Esophagus squamous epithelium (tissue), 5 donors: ENCODE measurements around the gene C1QTNF1. TPM values are rescaled to one million over a fixed set of nuclear protein-coding genes. Genes with fewer than 3 reads are reported as not detected.

ENCODE experiments used
- DNase-seq: peaks from one replicate; lab custom pipeline; 2025; lab: John Stamatoyannopoulos, UW
- H3K27ac ChIP-seq, 4 donors: fragments of 200-600 bp; sonication (generic); one replicate each; pipeline ENCODE4 v1.5.1; 2016 to 2019; ENCODE audit warnings: mild to moderate bottlenecking in 1 of 4
- H3K27me3 ChIP-seq, 4 donors: fragments of 200-600 bp; sonication (generic); 1 replicate in 3 of 4; 2 replicates in 1 of 4; pipeline versions ENCODE4 v1.5.1 to v1.6.0; 2017 to 2021; ENCODE audit warnings: antibody characterized with exemption in 1 of 4
- H3K36me3 ChIP-seq, 3 donors: fragments of 200-600 bp; sonication (generic); one replicate each; pipeline ENCODE4 v1.5.1; 2016 to 2019
- H3K4me1 ChIP-seq, 3 donors: fragments of 200-600 bp; sonication (generic); one replicate each; pipeline ENCODE4 v1.5.1; 2017 to 2019
- H3K4me3 ChIP-seq, 4 donors: fragments of 200-600 bp; sonication (generic); 1 replicate in 3 of 4; 2 replicates in 1 of 4; pipeline ENCODE4 v1.5.1; 2016 to 2019; ENCODE audit warnings: mild to moderate bottlenecking in 2 of 4, moderate library complexity in 1 of 4
- H3K9me3 ChIP-seq, 3 donors: fragments of 200-600 bp; sonication (generic); one replicate each; pipeline ENCODE4 v1.5.1; 2016 to 2019
- CTCF ChIP-seq, 6 experiments: fragments of 450-650 bp in 4 of 6; fragments of 200-600 bp in 2 of 6; sonication (generic) in 2 of 6; IDR thresholded peaks; one replicate each; pipeline ENCODE4 v1.5.1; 2016 to 2019; ENCODE audit warnings: antibody characterized with exemption in 6 of 6, mild to moderate bottlenecking in 4 of 6, moderate library complexity in 4 of 6
- POLR2A ChIP-seq, 4 donors: fragments of 450-650 bp; IDR thresholded peaks; one replicate each; pipeline ENCODE4 v1.6.1; 2017; ENCODE audit warnings: antibody characterized with exemption in 4 of 4, mild to moderate bottlenecking in 4 of 4, moderate library complexity in 3 of 4
- WGBS, 2 donors: methylation state at CpG; one replicate each; pipeline ENCODE4 v1.1.5; 2018; 5-methylcytosine and 5-hydroxymethylcytosine counted together
- intact Hi-C: fragments of 100-400 bp; cut with DNase I; formaldehyde crosslinking; loops from one replicate; pipeline ENCODE4 v1.15.0; 2022
- total RNA-seq, 4 donors: library from RNA; depleted of rRNA; stranded (reverse); fragments of >200 nt; gene quantifications; one replicate each; pipeline ENCODE4 v1.1.0, GENCODE V29; 2016
- donor health status: DM: yes; HTN: yes; CAD: no.

C1QTNF1 gene
- total RNA-seq, 4 donors from 2014 or later: 2.7 to 20.4 (median 6.8) TPM

DNA sequence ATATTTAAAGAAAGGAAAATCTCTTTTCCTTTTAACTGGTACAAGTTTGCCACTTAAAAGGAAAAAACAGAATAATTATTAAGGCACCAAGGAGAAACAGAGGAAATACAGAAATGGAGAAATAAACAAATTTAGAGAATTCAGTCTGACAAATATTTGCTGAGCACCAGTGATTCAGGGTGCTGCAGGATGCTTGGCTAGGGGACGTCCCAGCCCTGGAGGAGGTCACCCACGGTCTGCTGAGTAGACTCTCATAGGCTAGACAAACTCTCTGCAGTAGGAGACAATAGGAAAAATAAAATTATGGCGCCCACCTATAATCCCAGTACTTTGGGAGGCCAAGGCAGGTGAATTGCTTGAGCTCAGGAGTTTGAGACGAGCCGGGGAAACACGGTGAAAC, 15.9 kb downstream of the C1QTNF1 start:
- peaks cover 0 to 41% (median 19%) of the 10 kb centered on the region in 3 donors for H3K4me1 ChIP-seq
- DNase-seq: no peak
- no peaks in the 10 kb centered on the region for H3K9me3 ChIP-seq
- no peak overlapping the region for H3K4me3 ChIP-seq
- TF ChIP-seq POLR2A (IDR thresholded peaks at IDR 0.05) (no peak), CTCF (IDR thresholded peaks at IDR 0.05) (no peak)
- intact Hi-C loops: no loop called here
- H3K27ac ChIP-seq: no peak overlapping the region
- H3K36me3 ChIP-seq: no peaks in the 10 kb centered on the region
- 87 to 91% methylated on average over 6 of the region's 6 CpGs for WGBS, 2 donors
- H3K27me3 ChIP-seq: peaks cover 0 to 7% (median 0%) of the 10 kb centered on the region in 4 donors

DNA sequence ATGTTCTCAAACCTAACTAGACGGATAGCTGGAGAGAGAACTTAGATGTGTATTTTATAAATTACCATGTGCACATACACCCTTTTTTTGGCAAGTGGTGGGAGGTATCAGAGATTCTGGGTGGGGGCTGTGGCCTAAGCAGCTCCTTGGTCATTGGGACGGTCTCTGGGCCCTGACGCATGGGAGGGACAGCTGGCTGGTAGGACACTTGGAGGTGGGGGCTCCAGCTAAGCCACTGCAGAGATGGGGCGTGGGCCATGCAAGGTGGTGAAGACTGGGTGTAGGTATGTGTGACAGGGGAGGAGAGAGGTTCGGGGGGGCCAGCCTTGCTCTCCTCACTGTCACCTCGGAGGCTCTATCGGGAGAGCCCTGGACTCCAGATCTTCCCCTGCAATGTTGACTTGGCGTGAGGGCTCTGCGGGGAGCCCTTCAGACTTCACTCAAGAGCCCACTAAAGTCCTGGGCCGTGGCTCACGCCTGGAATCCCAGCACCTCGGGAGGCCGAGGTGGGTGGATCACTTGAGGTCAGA, 17.1 kb downstream of the C1QTNF1 start:
- no peaks in the 10 kb centered on the region for H3K9me3 ChIP-seq
- WGBS, 2 donors: 89 to 92% methylated on average over 9 to 10 of the region's 13 CpGs
- no peaks in the 10 kb centered on the region for H3K36me3 ChIP-seq
- H3K27me3 ChIP-seq: peaks cover 0 to 15% (median 0%) of the 10 kb centered on the region in 4 donors
- no peak for DNase-seq
- intact Hi-C loops: no loop called here
- H3K4me1 ChIP-seq: peaks cover 0 to 43% (median 15%) of the 10 kb centered on the region in 3 donors
- no peak overlapping the region for H3K4me3 ChIP-seq
- no peak for TF ChIP-seq CTCF (IDR thresholded peaks at IDR 0.05)
- no peak for TF ChIP-seq POLR2A (IDR thresholded peaks at IDR 0.05)
- H3K27ac ChIP-seq: no peak overlapping the region

GRCh38 chr17:79041723-79042420, 17.9 kb downstream of the C1QTNF1 start:
- no peaks in the 10 kb centered on the region for H3K36me3 ChIP-seq
- no peak overlapping the region for H3K4me3 ChIP-seq
- H3K4me1 ChIP-seq: peaks cover 0 to 43% (median 10%) of the 10 kb centered on the region in 3 donors
- peaks cover 0 to 22% (median 0%) of the 10 kb centered on the region in 4 donors for H3K27me3 ChIP-seq
- H3K9me3 ChIP-seq: no peaks in the 10 kb centered on the region
- H3K27ac ChIP-seq: no peak overlapping the region
- no peak for DNase-seq
- TF ChIP-seq CTCF (IDR thresholded peaks at IDR 0.05) (no peak), POLR2A (IDR thresholded peaks at IDR 0.05) (no peak)
- 63 to 86% methylated on average over 9 to 12 of the region's 29 CpGs for WGBS, 2 donors
- intact Hi-C loops: no loop called here

DNA sequence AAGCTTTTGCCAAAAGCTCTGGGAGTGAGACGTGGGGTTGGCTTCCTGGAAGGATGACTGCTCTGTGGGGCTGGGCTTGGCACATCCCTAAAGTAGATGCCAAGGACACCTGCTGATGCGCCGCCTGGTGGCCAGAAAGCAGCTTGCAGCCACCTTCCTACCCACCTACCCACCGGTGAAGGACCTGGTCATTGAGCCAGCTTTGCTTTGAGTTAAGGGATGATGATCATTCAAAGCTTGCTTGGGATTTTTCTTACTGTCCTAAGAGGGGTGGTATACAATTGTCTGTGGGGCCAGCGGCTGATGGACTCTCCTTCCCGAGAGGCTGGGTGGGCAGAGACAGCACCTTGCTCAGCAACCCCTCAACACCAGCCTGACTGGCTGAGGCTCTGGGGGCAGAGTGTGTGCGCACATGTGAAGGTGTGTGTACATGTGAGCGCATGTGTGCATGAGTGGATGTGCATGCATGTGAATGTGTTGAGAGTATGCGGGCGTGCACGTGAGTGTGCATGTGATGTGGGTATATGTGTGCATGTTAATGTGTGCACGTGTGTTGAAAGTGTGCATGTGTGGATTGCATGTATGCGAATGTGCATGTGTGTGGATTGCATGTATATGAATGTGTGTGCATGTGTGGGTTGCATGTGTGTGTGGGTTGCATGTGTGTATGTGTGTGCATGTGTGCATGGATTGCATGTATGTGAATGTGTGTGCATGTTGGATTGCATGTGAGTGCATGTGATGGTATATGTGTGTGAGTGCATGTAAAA, 18.6 kb downstream of the C1QTNF1 start:
- no peak overlapping the region for H3K4me3 ChIP-seq
- no peaks in the 10 kb centered on the region for H3K9me3 ChIP-seq
- TF ChIP-seq CTCF (IDR thresholded peaks at IDR 0.05): peak; percentile 41 to 96 (median 92)
- no peak for TF ChIP-seq POLR2A (IDR thresholded peaks at IDR 0.05)
- peaks cover 0 to 45% (median 9%) of the 10 kb centered on the region in 3 donors for H3K4me1 ChIP-seq
- H3K36me3 ChIP-seq: peaks cover 0 to under 1% (median 0%) of the 10 kb centered on the region in 3 donors
- no peak overlapping the region for H3K27ac ChIP-seq
- DNase-seq: no peak
- intact Hi-C loops: no loop called here
- 61 to 82% methylated on average over 8 to 11 of the region's 13 CpGs for WGBS, 2 donors
- H3K27me3 ChIP-seq: peaks cover 0 to 24% (median 0%) of the 10 kb centered on the region in 4 donors
